HepG2 (cell line): Measurements from ENCODE around the gene RBCK1. TPM values are rescaled to one million over a fixed set of nuclear protein-coding genes. Genes with fewer than 3 reads are reported as not detected.

Experiments
- ETV5 ChIP-seq: IDR thresholded peaks from 2 replicates; pipeline ENCODE4 v1.6.1; 2018; ENCODE audit warnings: missing biosample characterization, missing genetic modification reagents, inconsistent platforms, borderline replicate concordance
- FOSL2 ChIP-seq: sonication (generic); formaldehyde crosslinking; IDR thresholded peaks from 2 replicates; pipeline ENCODE4 v1.4.0; 2020; ENCODE audit warnings: missing genetic modification reagents
- FOXP1 ChIP-seq, 2 experiments: fragments of 450-650 bp in 1 of 2; IDR thresholded peaks; 2 replicates each; pipeline ENCODE4 v1.6.1; 2017 to 2018; ENCODE audit warnings: antibody characterized with exemption in 1 of 2
- GATAD1 ChIP-seq: IDR thresholded peaks from 2 replicates; pipeline ENCODE4 v1.6.1; 2016; ENCODE audit warnings: missing genetic modification reagents, missing compliant biosample characterization
- HOXA3 ChIP-seq: sonication (generic); formaldehyde crosslinking; IDR thresholded peaks from 2 replicates; pipeline ENCODE4 v1.5.0; 2020; ENCODE audit warnings: missing genetic modification reagents
- IKZF1 ChIP-seq: fragments of 450-650 bp; IDR thresholded peaks from 2 replicates; pipeline ENCODE4 v1.7.1; 2016
- KMT2A ChIP-seq: sonication (generic); formaldehyde crosslinking; IDR thresholded peaks from 2 replicates; pipeline ENCODE4 v1.4.0; 2020; ENCODE audit warnings: missing genetic modification reagents
- MLLT10 ChIP-seq: sonication (generic); formaldehyde crosslinking; IDR thresholded peaks from 2 replicates; pipeline ENCODE4 v1.4.0; 2020; ENCODE audit warnings: missing genetic modification reagents
- MYC ChIP-seq: sonication (generic); formaldehyde crosslinking; IDR thresholded peaks from 2 replicates; pipeline ENCODE4 v1.9.0; 2021; ENCODE audit warnings: missing genetic modification reagents, borderline replicate concordance
- NCOA5 ChIP-seq: sonication (generic); formaldehyde crosslinking; IDR thresholded peaks from 2 replicates; pipeline ENCODE4 v1.4.0; 2020; ENCODE audit warnings: missing genetic modification reagents
- ZC3H4 ChIP-seq: sonication (generic); formaldehyde crosslinking; IDR thresholded peaks from 2 replicates; pipeline ENCODE4 v1.4.0; 2020; ENCODE audit warnings: missing genetic modification reagents, borderline replicate concordance
- ZNF296 ChIP-seq: sonication (generic); formaldehyde crosslinking; conservative IDR thresholded peaks from 2 replicates; pipeline ENCODE4 v1.5.0; 2020; ENCODE audit warnings: mild to moderate bottlenecking, missing genetic modification reagents
- ZNF562 ChIP-seq: sonication (generic); formaldehyde crosslinking; IDR thresholded peaks from 2 replicates; pipeline ENCODE4 v1.8.0; 2022; ENCODE audit warnings: missing genetic modification reagents, borderline replicate concordance
- ZNF616 ChIP-seq: sonication (generic); formaldehyde crosslinking; IDR thresholded peaks from 2 replicates; pipeline ENCODE4 v1.5.0; 2020; ENCODE audit warnings: low read depth, mild to moderate bottlenecking, missing genetic modification reagents
- polyA plus RNA-seq, 8 experiments: library from polyadenylated mRNA; depleted of rRNA in 3 of 8; stranded (reverse) in 7 of 8; unstranded in 1 of 8; fragments of >200 nt; fragmentation: Illumina TruSeq in 4 of 8; extraction: Trizol in 4 of 8; gene quantifications; 2 replicates each; pipeline versions ENCODE4 v1.2.1 to v1.2.3, GENCODE V29; 2011 to 2016; ENCODE audit warnings: low read depth in 4 of 8, missing spikeins in 1 of 8, mixed read lengths in 1 of 8; ENCODE audit not compliant: insufficient read depth in 1 of 8
- total RNA-seq, 5 experiments: library from RNA; depleted of rRNA; stranded (reverse); fragments of >200 nt; fragmentation: Illumina TruSeq; extraction: Trizol; gene quantifications; 2 replicates each; pipeline ENCODE4 v1.2.3, GENCODE V29; 2016; ENCODE audit warnings: low read depth in 1 of 5
- TF ChIP-seq, protein P1 (sequence below): sonication (generic); formaldehyde crosslinking; IDR thresholded peaks from 2 replicates; pipeline ENCODE4 v1.4.0; 2020; ENCODE audit warnings: missing genetic modification reagents
- TF ChIP-seq, protein P2 (sequence below): sonication (generic); formaldehyde crosslinking; IDR thresholded peaks from one replicate; pipeline ENCODE4 v1.5.1; 2020; ENCODE audit warnings: mild to moderate bottlenecking, missing genetic modification reagents; ENCODE audit errors: not compliant biosample characterization
- TF ChIP-seq, protein P3 (sequence below): sonication (generic); formaldehyde crosslinking; conservative IDR thresholded peaks from 2 replicates; pipeline ENCODE4 v1.4.0; 2020; ENCODE audit warnings: missing genetic modification reagents
- TF ChIP-seq, protein P4 (sequence below): sonication (generic); formaldehyde crosslinking; IDR thresholded peaks from 2 replicates; pipeline ENCODE4 v1.5.0; 2020; ENCODE audit warnings: missing genetic modification reagents

Gene RBCK1
- total and polyA plus RNA-seq, 2 of the 13 experiments (the other 11 are each of a cell fraction or from before 2014, with no cell fraction given) = 149 to 215 TPM

DNA sequence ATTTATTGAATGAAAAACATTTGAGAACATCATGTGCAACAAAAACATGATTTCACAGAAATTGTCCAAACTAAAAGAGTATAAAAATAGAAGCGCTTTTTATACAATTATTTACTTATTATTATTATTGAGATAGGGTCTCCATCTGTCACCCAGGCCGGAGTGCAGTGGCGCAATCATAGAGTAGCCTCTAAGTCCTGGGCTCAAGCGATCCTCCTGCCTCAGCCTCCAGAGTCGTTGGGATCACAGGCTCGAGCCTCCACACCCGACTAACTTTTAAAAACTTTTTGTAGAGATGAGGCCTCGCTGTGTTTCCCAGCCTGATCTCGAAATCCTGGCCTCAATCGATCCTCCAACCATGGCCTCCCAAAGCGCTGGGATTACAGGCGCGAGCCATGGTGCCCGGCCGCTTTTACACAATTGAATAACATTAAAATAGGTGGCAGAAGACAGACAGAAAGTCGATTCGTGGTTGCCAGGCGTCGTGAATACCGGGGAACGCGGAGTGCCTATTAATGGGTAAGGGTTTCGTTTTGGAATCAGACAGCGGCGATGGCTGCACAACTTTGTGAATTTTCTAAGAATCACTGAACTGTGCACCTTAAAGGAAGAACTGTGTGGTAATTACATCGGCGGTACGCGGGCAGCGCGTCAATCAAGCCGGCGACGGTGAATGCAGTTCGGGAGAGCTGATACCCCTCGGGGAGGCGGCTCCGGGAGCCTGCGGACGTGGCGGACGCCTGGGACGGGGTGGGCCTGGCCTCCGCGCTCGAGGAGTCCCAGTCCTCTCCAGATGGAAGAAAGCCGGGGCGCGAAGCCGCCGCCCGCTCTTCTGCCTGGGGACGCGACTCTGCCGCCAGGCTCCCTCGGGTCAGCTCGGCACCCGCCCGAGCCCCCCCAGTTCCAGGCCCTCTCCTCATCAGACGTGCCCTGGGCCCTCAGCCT is 53.4 kb downstream of the RBCK1 start (continued):
- TF ChIP-seq KMT2A = peak; percentile 86
- 0 out of 2 replicates have a peak, but pooled peaks have one; percentile 29 for TF ChIP-seq ZNF296 (CRISPR knock-in tag)
- TF ChIP-seq ZC3H4 (CRISPR knock-in tag) = no peak
- no peak for TF ChIP-seq FOSL2 (CRISPR knock-in tag)
- TF ChIP-seq FOXP1 (IDR thresholded peaks at IDR 0.05) = no peak
- no peak for TF ChIP-seq FOXP1 (CRISPR knock-in tag; IDR thresholded peaks at IDR 0.05)
- TF ChIP-seq MLLT10 = no peak
- no peak for TF ChIP-seq ZNF562 (CRISPR knock-in tag)
- TF ChIP-seq, protein P1, sequence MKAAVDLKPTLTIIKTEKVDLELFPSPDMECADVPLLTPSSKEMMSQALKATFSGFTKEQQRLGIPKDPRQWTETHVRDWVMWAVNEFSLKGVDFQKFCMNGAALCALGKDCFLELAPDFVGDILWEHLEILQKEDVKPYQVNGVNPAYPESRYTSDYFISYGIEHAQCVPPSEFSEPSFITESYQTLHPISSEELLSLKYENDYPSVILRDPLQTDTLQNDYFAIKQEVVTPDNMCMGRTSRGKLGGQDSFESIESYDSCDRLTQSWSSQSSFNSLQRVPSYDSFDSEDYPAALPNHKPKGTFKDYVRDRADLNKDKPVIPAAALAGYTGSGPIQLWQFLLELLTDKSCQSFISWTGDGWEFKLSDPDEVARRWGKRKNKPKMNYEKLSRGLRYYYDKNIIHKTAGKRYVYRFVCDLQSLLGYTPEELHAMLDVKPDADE = no peak
- TF ChIP-seq ETV5 (CRISPR knock-in tag) = no peak
- TF ChIP-seq, protein P2, sequence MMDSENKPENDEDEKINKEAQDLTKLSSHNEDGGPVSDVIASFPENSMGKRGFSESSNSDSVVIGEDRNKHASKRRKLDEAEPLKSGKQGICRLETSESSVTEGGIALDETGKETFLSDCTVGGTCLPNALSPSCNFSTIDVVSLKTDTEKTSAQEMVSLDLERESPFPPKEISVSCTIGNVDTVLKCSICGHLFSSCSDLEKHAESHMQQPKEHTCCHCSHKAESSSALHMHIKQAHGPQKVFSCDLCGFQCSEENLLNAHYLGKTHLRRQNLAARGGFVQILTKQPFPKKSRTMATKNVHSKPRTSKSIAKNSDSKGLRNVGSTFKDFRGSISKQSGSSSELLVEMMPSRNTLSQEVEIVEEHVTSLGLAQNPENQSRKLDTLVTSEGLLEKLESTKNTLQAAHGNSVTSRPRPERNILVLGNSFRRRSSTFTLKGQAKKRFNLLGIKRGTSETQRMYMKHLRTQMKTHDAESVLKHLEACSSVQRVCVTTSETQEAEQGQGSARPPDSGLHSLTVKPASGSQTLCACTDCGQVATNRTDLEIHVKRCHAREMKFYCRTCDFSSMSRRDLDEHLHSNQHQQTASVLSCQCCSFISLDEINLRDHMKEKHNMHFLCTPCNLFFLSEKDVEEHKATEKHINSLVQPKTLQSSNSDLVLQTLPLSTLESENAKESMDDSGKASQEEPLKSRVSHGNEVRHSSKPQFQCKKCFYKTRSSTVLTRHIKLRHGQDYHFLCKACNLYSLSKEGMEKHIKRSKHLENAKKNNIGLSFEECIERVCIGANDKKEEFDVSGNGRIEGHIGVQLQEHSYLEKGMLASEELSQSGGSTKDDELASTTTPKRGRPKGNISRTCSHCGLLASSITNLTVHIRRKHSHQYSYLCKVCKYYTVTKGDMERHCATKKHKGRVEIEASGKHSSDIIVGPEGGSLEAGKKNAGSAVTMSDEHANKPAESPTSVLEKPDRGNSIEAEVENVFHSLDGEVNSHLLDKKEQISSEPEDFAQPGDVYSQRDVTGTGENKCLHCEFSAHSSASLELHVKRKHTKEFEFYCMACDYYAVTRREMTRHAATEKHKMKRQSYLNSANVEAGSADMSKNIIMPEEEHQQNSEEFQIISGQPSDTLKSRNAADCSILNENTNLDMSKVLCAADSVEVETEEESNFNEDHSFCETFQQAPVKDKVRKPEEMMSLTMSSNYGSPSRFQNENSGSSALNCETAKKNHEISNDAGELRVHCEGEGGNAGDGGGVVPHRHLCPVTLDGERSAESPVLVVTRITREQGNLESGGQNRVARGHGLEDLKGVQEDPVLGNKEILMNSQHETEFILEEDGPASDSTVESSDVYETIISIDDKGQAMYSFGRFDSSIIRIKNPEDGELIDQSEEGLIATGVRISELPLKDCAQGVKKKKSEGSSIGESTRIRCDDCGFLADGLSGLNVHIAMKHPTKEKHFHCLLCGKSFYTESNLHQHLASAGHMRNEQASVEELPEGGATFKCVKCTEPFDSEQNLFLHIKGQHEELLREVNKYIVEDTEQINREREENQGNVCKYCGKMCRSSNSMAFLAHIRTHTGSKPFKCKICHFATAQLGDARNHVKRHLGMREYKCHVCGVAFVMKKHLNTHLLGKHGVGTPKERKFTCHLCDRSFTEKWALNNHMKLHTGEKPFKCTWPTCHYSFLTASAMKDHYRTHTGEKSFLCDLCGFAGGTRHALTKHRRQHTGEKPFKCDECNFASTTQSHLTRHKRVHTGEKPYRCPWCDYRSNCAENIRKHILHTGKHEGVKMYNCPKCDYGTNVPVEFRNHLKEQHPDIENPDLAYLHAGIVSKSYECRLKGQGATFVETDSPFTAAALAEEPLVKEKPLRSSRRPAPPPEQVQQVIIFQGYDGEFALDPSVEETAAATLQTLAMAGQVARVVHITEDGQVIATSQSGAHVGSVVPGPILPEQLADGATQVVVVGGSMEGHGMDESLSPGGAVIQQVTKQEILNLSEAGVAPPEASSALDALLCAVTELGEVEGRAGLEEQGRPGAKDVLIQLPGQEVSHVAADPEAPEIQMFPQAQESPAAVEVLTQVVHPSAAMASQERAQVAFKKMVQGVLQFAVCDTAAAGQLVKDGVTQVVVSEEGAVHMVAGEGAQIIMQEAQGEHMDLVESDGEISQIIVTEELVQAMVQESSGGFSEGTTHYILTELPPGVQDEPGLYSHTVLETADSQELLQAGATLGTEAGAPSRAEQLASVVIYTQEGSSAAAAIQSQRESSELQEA (CRISPR knock-in tag) = peak; percentile 66
- no peak for TF ChIP-seq IKZF1
- TF ChIP-seq, protein P3, sequence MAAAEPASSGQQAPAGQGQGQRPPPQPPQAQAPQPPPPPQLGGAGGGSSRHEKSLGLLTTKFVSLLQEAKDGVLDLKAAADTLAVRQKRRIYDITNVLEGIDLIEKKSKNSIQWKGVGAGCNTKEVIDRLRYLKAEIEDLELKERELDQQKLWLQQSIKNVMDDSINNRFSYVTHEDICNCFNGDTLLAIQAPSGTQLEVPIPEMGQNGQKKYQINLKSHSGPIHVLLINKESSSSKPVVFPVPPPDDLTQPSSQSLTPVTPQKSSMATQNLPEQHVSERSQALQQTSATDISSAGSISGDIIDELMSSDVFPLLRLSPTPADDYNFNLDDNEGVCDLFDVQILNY = peak; percentile 60; the same call in 1 of the 2 replicates
- TF ChIP-seq, protein P4, sequence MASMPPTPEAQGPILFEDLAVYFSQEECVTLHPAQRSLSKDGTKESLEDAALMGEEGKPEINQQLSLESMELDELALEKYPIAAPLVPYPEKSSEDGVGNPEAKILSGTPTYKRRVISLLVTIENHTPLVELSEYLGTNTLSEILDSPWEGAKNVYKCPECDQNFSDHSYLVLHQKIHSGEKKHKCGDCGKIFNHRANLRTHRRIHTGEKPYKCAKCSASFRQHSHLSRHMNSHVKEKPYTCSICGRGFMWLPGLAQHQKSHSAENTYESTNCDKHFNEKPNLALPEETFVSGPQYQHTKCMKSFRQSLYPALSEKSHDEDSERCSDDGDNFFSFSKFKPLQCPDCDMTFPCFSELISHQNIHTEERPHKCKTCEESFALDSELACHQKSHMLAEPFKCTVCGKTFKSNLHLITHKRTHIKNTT (CRISPR knock-in tag) = no peak
- no peak; the same call in 1 of the 2 replicates for TF ChIP-seq GATAD1 (CRISPR knock-in tag)
- no peak for TF ChIP-seq NCOA5 (CRISPR knock-in tag)
- TF ChIP-seq ZNF616 = no peak
- TF ChIP-seq MYC = no peak; the same call in 1 of the 2 replicates
- TF ChIP-seq HOXA3 (CRISPR knock-in tag) = 0 out of 2 replicates have a peak, but pooled peaks have one; percentile 37
